Adrenal gland (tissue), 5 donors: Measurements from ENCODE around the gene GMEB2.

Experiments
- CTCF ChIP-seq, 6 experiments: fragments of 450-650 bp in 4 of 6; fragments of 200-600 bp in 2 of 6; sonication (generic) in 1 of 6; IDR thresholded peaks; 1 replicate in 5 of 6; 2 replicates in 1 of 6; pipeline versions ENCODE4 v1.5.1 to v1.8.0; 2016 to 2021; ENCODE audit warnings: antibody characterized with exemption in 6 of 6, mild to moderate bottlenecking in 2 of 6, moderate library complexity in 1 of 6
- POLR2A ChIP-seq, 2 donors: fragments of 450-650 bp; IDR thresholded peaks; one replicate each; pipeline ENCODE4 v1.6.1; 2017; ENCODE audit warnings: antibody characterized with exemption in 2 of 2, mild to moderate bottlenecking in 2 of 2, moderate library complexity in 1 of 2
- donor health status: DM: no; HTN: no; CAD: no.

- no peak for TF ChIP-seq CTCF (IDR thresholded peaks at IDR 0.05)
- no peak for TF ChIP-seq POLR2A (IDR thresholded peaks at IDR 0.05)
Measured at GRCh38 chr20:63665708-63666107, 38.8 kb upstream of the GMEB2 start.
